Upper lobe of left lung (tissue), 4 donors: ENCODE results near the gene CDH2.

Source experiments
- CTCF ChIP-seq, 6 experiments: fragments of 450-650 bp in 4 of 6; fragments of 200-600 bp in 2 of 6; sonication (generic) in 2 of 6; IDR thresholded peaks; one replicate each; pipeline ENCODE4 v1.5.1; 2016 to 2019; ENCODE audit warnings: antibody characterized with exemption in 6 of 6
- EP300 ChIP-seq, 4 donors: sonication (generic); formaldehyde crosslinking; IDR thresholded peaks; one replicate each; pipeline ENCODE4 v1.5.1; 2017; ENCODE audit warnings: antibody characterized with exemption in 4 of 4, control low read depth in 2 of 4
- POLR2A ChIP-seq, 4 donors: fragments of 450-650 bp; IDR thresholded peaks; one replicate each; pipeline ENCODE4 v1.5.1; 2016 to 2017; ENCODE audit warnings: antibody characterized with exemption in 4 of 4, mild to moderate bottlenecking in 2 of 4
- POLR2AphosphoS5 ChIP-seq, 2 donors: sonication (generic); formaldehyde crosslinking; IDR thresholded peaks; one replicate each; pipeline ENCODE4 v1.5.1; 2017; ENCODE audit warnings: antibody characterized with exemption in 2 of 2

DNA sequence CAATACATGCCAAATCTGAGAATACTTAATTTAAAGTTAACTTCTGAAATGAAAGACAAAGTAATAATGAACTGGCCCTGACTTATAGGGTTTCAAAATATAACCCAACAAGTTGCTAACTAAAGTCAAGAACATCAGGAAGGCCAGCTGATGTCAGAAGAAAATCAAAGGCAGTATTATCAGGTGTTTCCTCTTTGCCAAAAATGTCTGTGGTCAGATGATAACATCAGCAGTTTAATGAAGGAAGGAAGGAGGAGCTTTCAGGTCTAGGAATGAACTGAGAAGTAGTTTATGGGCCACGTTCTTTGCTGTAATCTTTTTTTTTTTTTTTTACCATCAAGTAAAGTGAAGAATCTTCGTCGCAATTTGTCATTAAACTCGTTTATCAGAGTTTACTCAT is 40.9 kb downstream of the CDH2 start:
- TF ChIP-seq POLR2A (IDR thresholded peaks at IDR 0.05) (no peak), POLR2AphosphoS5 (IDR thresholded peaks at IDR 0.05) (no peak), EP300 (IDR thresholded peaks at IDR 0.05) (no peak), CTCF (IDR thresholded peaks at IDR 0.05) (no peak)
